ENCODE data around the gene GPR84. TPM values are rescaled to one million over a fixed set of nuclear protein-coding genes. Genes with fewer than 3 reads are reported as not detected.

The GPR84 gene
- total and polyA plus RNA-seq, 2 of the 8 experiments (the other 6 are each of a cell fraction or from before 2014, with no cell fraction given): 0.09 TPM; not detected in 1

GRCh38 chr12:54374562-54375258 lies 10.4 kb upstream of the GPR84 start:
- Histone ChIP-seq H4K8ac (ENCODE audit: extremely low read depth, insufficient read depth, low read length) (no peak overlapping the region), H2AK5ac (ENCODE audit: low read depth, low read length) (no peak overlapping the region), H3K9me3 (ENCODE audit: insufficient read depth in 2 of 2, low read depth in 1 of 2, low read length in 1 of 2) (no peaks in the 10 kb centered on the region), H3K9ac (replicated peaks in 1 of 4; ENCODE audit: extremely low read depth in 1 of 4, low read depth in 3 of 4, low read length in 3 of 4) (no peak overlapping the region), H2BK12ac (ENCODE audit: low read depth, low read length) (no peak overlapping the region), H4K91ac (replicated peaks; ENCODE audit: insufficient read length, low read length) (no peak overlapping the region), H3K4me2 (ENCODE audit: insufficient read depth in 1 of 2, low read depth in 2 of 2, low read length in 2 of 2) (no peak overlapping the region), H2AFZ (ENCODE audit: low read length) (no peak overlapping the region), H3K18ac (ENCODE audit: extremely low read depth, low read length) (no peak overlapping the region), H3K36me3 (ENCODE audit: control insufficient read depth in 2 of 4, insufficient read depth in 4 of 4, low read length in 3 of 4) (peaks cover 0 to 12% (median 4%) of the 10 kb centered on the region in 4 experiments; a peak in 3 of 8 replicates), H3K79me1 (ENCODE audit: low read depth, low read length) (0 out of 2 replicates have a peak, but pooled peaks cover 2% of the 10 kb centered on the region), H3K4me3 (ENCODE audit: extremely low read depth in 1 of 4, insufficient read depth in 2 of 4, low read depth in 3 of 4, low read length in 4 of 4) (no peak overlapping the region), H3K4ac (replicated peaks; ENCODE audit: insufficient read length, low read depth, low read length) (no peak overlapping the region), H2BK5ac (ENCODE audit: low read depth, low read length) (no peak overlapping the region), H4K5ac (ENCODE audit: insufficient read length, low read depth, low read length) (no peak overlapping the region), H3K14ac (ENCODE audit: insufficient read length) (no peak overlapping the region), H2BK15ac (ENCODE audit: low read length) (no peak overlapping the region), H2BK120ac (replicated peaks; ENCODE audit: low read depth, low read length) (no peak overlapping the region), H3K79me2 (ENCODE audit: control insufficient read depth in 1 of 2, insufficient read depth in 2 of 2, low read length in 2 of 2) (no peaks in the 10 kb centered on the region), H3K27me3 (replicated peaks in 1 of 4; ENCODE audit: control insufficient read depth in 3 of 4, extremely low read depth in 1 of 4, insufficient read depth in 3 of 4, low read length in 3 of 4) (peaks cover 0 to 4% (median 3%) of the 10 kb centered on the region in 4 experiments; a peak in 5 of 7 replicates), H3K27ac (ENCODE audit: low read depth, low read length) (no peak overlapping the region), H3K23ac (ENCODE audit: insufficient read length) (no peak overlapping the region), H3K56ac (replicated peaks; ENCODE audit: insufficient read length, low read depth, low read length) (no peak overlapping the region), H2BK20ac (ENCODE audit: low read length) (no peak overlapping the region), H3K23me2 (ENCODE audit: low read depth, low read length) (peaks cover 2% of the 10 kb centered on the region; the same call in 1 of the 2 replicates), H4K20me1 (replicated peaks in 1 of 2; ENCODE audit: control insufficient read depth in 1 of 2, insufficient read depth in 2 of 2, low read length in 2 of 2) (peaks cover 11 to 13% of the 10 kb centered on the region in 2 experiments), H3K4me1 (replicated peaks in 1 of 4; ENCODE audit: control insufficient read depth in 3 of 4, insufficient read depth in 4 of 4, low read length in 3 of 4) (peaks cover 0 to 11% (median 10%) of the 10 kb centered on the region in 4 experiments; a peak in 6 of 7 replicates)
- POLR2A ChIA-PET (ENCODE audit: partially characterized antibody): interaction anchor here (0.6 to 1.5 kb wide), 3 partner anchors 83 to 93 kb away, joined by 3 to 4 read pairs (median 4); no protein-coding TSS in a partner anchor
- WGBS, 2 experiments (ENCODE audit: extremely low coverage in 1 of 2, insufficient coverage in 1 of 2, insufficient read length in 1 of 2, insufficient replicate concordance in 2 of 2, low coverage in 1 of 2, low lambda C conversion rate in 2 of 2, missing lambda C conversion rate in 1 of 2): 72% methylated on average over 2 of the region's 2 CpGs; no CpG with 5 or more reads in 1 of the 2 experiments
- DNase-seq (ENCODE audit: low read depth in 1 of 2, low spot score in 2 of 2) (no peak), FAIRE-seq (no peak)
- CTCF ChIA-PET (ENCODE audit: partially characterized antibody): interaction anchor here (0.9 to 2.4 kb wide), 3 partner anchors 19 to 82 kb away, joined by 3 to 9 read pairs (median 5); no protein-coding TSS in a partner anchor
- TF ChIP-seq CREB1 (IDR thresholded peaks at IDR 0.05): no peak
- no peak for TF ChIP-seq TBP (IDR thresholded peaks at IDR 0.05; ENCODE audit: low read depth, low read length)
- no peak for TF ChIP-seq BCL11A (IDR thresholded peaks at IDR 0.05; ENCODE audit: low read depth in 2 of 2, low read length in 2 of 2)
- TF ChIP-seq E2F6 (IDR thresholded peaks at IDR 0.05): no peak
- no peak for TF ChIP-seq EZH2 (IDR thresholded peaks at IDR 0.05; ENCODE audit: low read depth, low read length, severe bottlenecking)
- no peak for TF ChIP-seq CTCF (IDR thresholded peaks at IDR 0.05; ENCODE audit: control extremely low read depth in 1 of 3, insufficient read depth in 1 of 3, low read depth in 1 of 3, low read length in 3 of 3)
- TF ChIP-seq SP4 (IDR thresholded peaks at IDR 0.05; ENCODE audit: low read length): no peak
- TF ChIP-seq KDM5A (IDR thresholded peaks at IDR 0.05; ENCODE audit: low read length): no peak
- no peak for TF ChIP-seq ZNF274 (IDR thresholded peaks at IDR 0.05; ENCODE audit: borderline replicate concordance, extremely low read depth, low read length)

Data from H1 (cell line).